GM19193 (cell line): ENCODE measurements around the gene CLBA1.

Experiments
- POLR2A ChIP-seq: IDR thresholded peaks from 4 replicates; pipeline ENCODE4 v1.6.1; 2011; ENCODE audit not compliant: insufficient read depth, insufficient read length; ENCODE audit errors: extremely low read depth

The CLBA1 gene

GRCh38 chr14:104953896-104954656, 31.5 kb upstream of the CLBA1 start:
- TF ChIP-seq POLR2A: no peak

GRCh38 chr14:104954746-104955395, 30.7 kb upstream of the CLBA1 start:
- TF ChIP-seq POLR2A: no peak

- no peak for TF ChIP-seq POLR2A
These were observed 30.2 kb upstream of the CLBA1 start for GRCh38 chr14:104955396-104955770.

- TF ChIP-seq POLR2A: no peak
These were observed 29.2 kb upstream of the CLBA1 start for GRCh38 chr14:104956290-104956890.

GRCh38 chr14:104957146-104958113, 28.2 kb upstream of the CLBA1 start:
- no peak for TF ChIP-seq POLR2A

GRCh38 chr14:104964546-104964945, 21.0 kb upstream of the CLBA1 start:
- no peak for TF ChIP-seq POLR2A

- TF ChIP-seq POLR2A: no peak
These were observed 19.9 kb upstream of the CLBA1 start for GRCh38 chr14:104965561-104966231.

GRCh38 chr14:104966261-104966865, 19.2 kb upstream of the CLBA1 start:
- TF ChIP-seq POLR2A: no peak

GRCh38 chr14:104966981-104967385, 18.6 kb upstream of the CLBA1 start:
- no peak for TF ChIP-seq POLR2A

- no peak for TF ChIP-seq POLR2A
These were observed 18.0 kb upstream of the CLBA1 start for GRCh38 chr14:104967386-104968152.

- TF ChIP-seq POLR2A: no peak
These were observed 17.4 kb upstream of the CLBA1 start for GRCh38 chr14:104968153-104968527.

- no peak for TF ChIP-seq POLR2A
These were observed 16.8 kb upstream of the CLBA1 start for GRCh38 chr14:104968541-104969401.
